ENCODE results near the gene SUSD1. TPM values are rescaled to one million over a fixed set of nuclear protein-coding genes. Genes with fewer than 3 reads are reported as not detected.

Gene SUSD1
- total RNA-seq, 4 donors from 2014 or later = 22.7 to 83.0 (median 24.7) TPM

DNA sequence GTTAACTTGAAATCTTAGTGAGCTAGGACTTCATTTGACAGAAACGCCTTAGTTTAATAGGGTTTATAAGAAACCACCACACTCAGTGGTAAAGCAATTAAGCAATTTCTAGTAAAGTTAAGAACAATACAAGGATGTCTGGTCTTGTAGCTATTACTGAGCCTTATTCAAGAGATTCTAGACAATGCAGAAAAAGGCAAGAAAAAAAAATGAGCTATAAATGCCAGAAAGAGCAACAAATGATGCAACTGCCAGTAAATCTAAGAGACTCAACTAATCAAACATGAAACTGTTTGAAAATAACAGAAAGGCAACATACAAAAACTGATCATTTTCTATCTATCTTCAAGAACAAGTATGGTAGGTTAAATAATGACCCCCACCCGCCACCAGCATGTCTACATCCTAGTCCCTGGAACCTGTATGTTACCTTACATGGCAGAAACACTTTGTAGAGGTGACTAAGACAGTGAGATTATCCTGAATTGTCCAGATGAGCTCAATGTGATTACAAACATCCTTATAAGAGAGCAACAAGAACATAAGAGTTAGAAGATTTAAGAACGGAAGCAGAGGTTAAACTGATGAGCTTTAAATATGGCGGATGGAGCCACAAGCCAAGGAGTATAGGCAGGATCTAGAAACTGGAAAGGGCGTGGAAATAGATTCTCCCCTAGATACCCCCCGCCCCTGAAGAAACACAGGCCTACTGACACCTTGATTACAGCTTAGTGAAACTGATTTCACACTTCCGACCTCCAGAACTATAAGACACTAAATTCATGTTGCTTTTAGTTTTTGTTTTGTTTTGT, 93.0 kb downstream of the SUSD1 start:
- intact Hi-C loops (cut with DNase I; ENCODE audit: low total_unique reads) (no loop called here), in situ Hi-C loops (cut with MboI; ENCODE audit: low pct_ligation_motif_present in 1 of 4, low pct_unique_long_range_greater_than_20kb in 1 of 4, low sequenced_read_pairs in 3 of 4) (loop anchor here in 2 of 4 donors (5.0 to 25.0 kb wide), 3 partner anchors 315 to 730 kb away; partner anchors contain the start of gene INIP (in 1 of the 2))
- 84 to 89% methylated on average over 6 to 7 of the region's 7 CpGs for WGBS, 2 donors (ENCODE audit: low coverage in 1 of 2)
- Histone ChIP-seq H3K4me3 (no peak overlapping the region), H3K27me3 (no peaks in the 10 kb centered on the region), H3K36me3 (peaks cover 0 to 6% (median 0%) of the 10 kb centered on the region in 4 donors), H3K4me1 (no peaks in the 10 kb centered on the region), H3K9me3 (no peaks in the 10 kb centered on the region), H3K27ac (no peak overlapping the region)
- TF ChIP-seq POLR2A (IDR thresholded peaks at IDR 0.05) (no peak), EP300 (IDR thresholded peaks at IDR 0.05; ENCODE audit: low read depth) (no peak), POLR2AphosphoS5 (IDR thresholded peaks at IDR 0.05) (no peak), CTCF (IDR thresholded peaks at IDR 0.05) (no peak)
- DNase-seq = no peak

GRCh38 chr9:112080831-112081542, 94.1 kb downstream of the SUSD1 start:
- no peak overlapping the region for H3K27ac ChIP-seq
- no peaks in the 10 kb centered on the region for H3K27me3 ChIP-seq
- 78 to 81% methylated on average over 5 of the region's 5 CpGs for WGBS, 2 donors (ENCODE audit: low coverage in 1 of 2)
- H3K9me3 ChIP-seq = no peaks in the 10 kb centered on the region
- peaks cover 0 to 6% (median 0%) of the 10 kb centered on the region in 4 donors for H3K36me3 ChIP-seq
- H3K4me1 ChIP-seq = no peaks in the 10 kb centered on the region
- TF ChIP-seq CTCF (IDR thresholded peaks at IDR 0.05) = no peak
- no peak for TF ChIP-seq EP300 (IDR thresholded peaks at IDR 0.05; ENCODE audit: low read depth)
- TF ChIP-seq POLR2A (IDR thresholded peaks at IDR 0.05) = no peak
- no peak for TF ChIP-seq POLR2AphosphoS5 (IDR thresholded peaks at IDR 0.05)
- H3K4me3 ChIP-seq = no peak overlapping the region
- in situ Hi-C loops (cut with MboI; ENCODE audit: low pct_ligation_motif_present in 1 of 4, low pct_unique_long_range_greater_than_20kb in 1 of 4, low sequenced_read_pairs in 3 of 4) = loop anchor here in 2 of 4 donors (5.0 to 25.0 kb wide), 3 partner anchors 314 to 731 kb away; partner anchors contain the start of gene INIP (in 1 of the 2)
- no peak for DNase-seq
- intact Hi-C loops (cut with DNase I; ENCODE audit: low total_unique reads) = no loop called here

DNA sequence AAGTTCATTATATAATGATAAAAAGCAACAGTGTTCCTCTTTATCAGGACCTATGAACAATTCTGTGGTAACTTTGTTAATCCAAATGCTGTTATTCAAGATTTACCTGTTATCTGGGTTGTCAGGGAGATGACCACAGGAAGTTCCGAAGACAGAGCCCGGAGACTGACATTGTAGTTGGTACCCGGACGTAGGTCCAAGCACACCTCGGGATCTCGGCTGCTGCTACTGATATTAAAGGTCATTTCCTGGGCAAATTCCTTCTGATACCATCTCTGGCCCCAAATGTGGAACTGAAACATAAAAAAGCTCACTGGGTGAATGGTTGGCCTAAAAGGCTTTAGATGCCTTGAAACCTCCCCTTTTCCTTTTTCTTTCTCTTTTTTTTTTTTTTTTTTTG, 96.7 kb downstream of the SUSD1 start:
- intact Hi-C loops (cut with DNase I; ENCODE audit: low total_unique reads) (loop anchor here (10.0 kb wide), 1 partner anchor 484 kb away; the partner anchor contains the start of gene PTGR1), in situ Hi-C loops (cut with MboI; ENCODE audit: low pct_ligation_motif_present in 1 of 4, low pct_unique_long_range_greater_than_20kb in 1 of 4, low sequenced_read_pairs in 3 of 4) (loop anchor here in 3 of 4 donors (5.0 to 25.0 kb wide), 3 partner anchors 316 to 734 kb away; partner anchors contain the start of gene INIP (in 1 of the 3))
- WGBS, 2 donors (ENCODE audit: low coverage in 1 of 2) = 77 to 89% methylated on average over 5 to 6 of the region's 6 CpGs
- Histone ChIP-seq H3K27ac (no peak overlapping the region), H3K4me1 (peaks cover 4 to 23% (median 7%) of the 10 kb centered on the region in 4 donors), H3K27me3 (no peaks in the 10 kb centered on the region), H3K9me3 (no peaks in the 10 kb centered on the region), H3K36me3 (no peaks in the 10 kb centered on the region), H3K4me3 (no peak overlapping the region)
- TF ChIP-seq EP300 (IDR thresholded peaks at IDR 0.05; ENCODE audit: low read depth) = no peak
- no peak for TF ChIP-seq POLR2A (IDR thresholded peaks at IDR 0.05)
- TF ChIP-seq CTCF (IDR thresholded peaks at IDR 0.05) = no peak
- TF ChIP-seq POLR2AphosphoS5 (IDR thresholded peaks at IDR 0.05) = no peak
- no peak for DNase-seq

GRCh38 chr9:112076814-112077213, 98.3 kb downstream of the SUSD1 start:
- no peak for DNase-seq

More at GRCh38 chr9:112076814-112077213, 98.3 kb downstream of the SUSD1 start:
- TF ChIP-seq POLR2AphosphoS5 (IDR thresholded peaks at IDR 0.05) = no peak
- intact Hi-C loops (cut with DNase I; ENCODE audit: low total_unique reads) = loop anchor here (10.0 kb wide), 1 partner anchor 482 kb away; the partner anchor contains the start of gene PTGR1
- in situ Hi-C loops (cut with MboI; ENCODE audit: low pct_ligation_motif_present in 1 of 4, low pct_unique_long_range_greater_than_20kb in 1 of 4, low sequenced_read_pairs in 3 of 4) = loop anchor here in 3 of 4 donors (5.0 to 25.0 kb wide), 3 partner anchors 315 to 735 kb away; partner anchors contain the start of gene INIP (in 1 of the 3)
- H3K4me1 ChIP-seq = peaks cover 4 to 34% (median 9%) of the 10 kb centered on the region in 4 donors
- H3K27me3 ChIP-seq = no peaks in the 10 kb centered on the region
- no peaks in the 10 kb centered on the region for H3K36me3 ChIP-seq
- H3K27ac ChIP-seq = no peak overlapping the region
- 68 to 82% methylated on average over 7 of the region's 7 CpGs for WGBS, 2 donors (ENCODE audit: low coverage in 1 of 2)
- no peak overlapping the region for H3K4me3 ChIP-seq
- no peaks in the 10 kb centered on the region for H3K9me3 ChIP-seq

All from transverse colon (tissue), 4 donors.